Endothelial cell of umbilical vein (primary cell): ENCODE results near the gene ANKRD44. TPM values are rescaled to one million over a fixed set of nuclear protein-coding genes. Genes with fewer than 3 reads are reported as not detected.

ENCODE experiments used
- BruUV-seq: library from RNA; stranded (reverse); fragments of 400-500 nt; replicated peaks from 2 replicates; lab custom pipeline; 2021; lab: Mats Ljungman, UMichigan
- CTCF ChIA-PET: fragments of 300-600, 350-600 bp; sonication (Branson Sonifier 250); formaldehyde crosslinking; loops from one replicate; lab custom pipeline; 2021; ENCODE audit warnings: antibody characterized with exemption, inconsistent platforms; lab: Charles Lee
- POLR2A ChIA-PET: fragments of 300-600, 350-600 bp; sonication (Branson Sonifier 250); formaldehyde crosslinking; loops from one replicate; lab custom pipeline; 2021; ENCODE audit warnings: antibody characterized with exemption, inconsistent platforms; lab: Charles Lee
- DNase-seq: peaks from one replicate; pipeline ENCODE4 v3.0.0-alpha.2; 2011; ENCODE audit warnings: low read depth, low spot score
- FAIRE-seq: peaks from 2 replicates; lab custom pipeline; 2011; peaks lifted over from hg19 to GRCh38; lab: Jason Lieb, UNC
- H2AFZ ChIP-seq: 2 replicates; pipeline ENCODE4 v1.6.0; 2012; ENCODE audit warnings: low read depth, low read length, control low read depth, inconsistent platforms
- H3K27ac ChIP-seq: 2 replicates; pipeline ENCODE4 v1.5.1; 2011; ENCODE audit warnings: low read depth, mild to moderate bottlenecking, control low read depth, low read length, moderate library complexity; ENCODE audit not compliant: insufficient read depth
- H3K27me3 ChIP-seq, 2 experiments: 2 replicates each; pipeline versions ENCODE4 v1.6.0 to v1.6.1; 2011; ENCODE audit warnings: low read length in 2 of 2, mixed read lengths in 1 of 2; ENCODE audit not compliant: control insufficient read depth in 2 of 2, insufficient read depth in 2 of 2
- H3K36me3 ChIP-seq, 2 experiments: 2 replicates in 1 of 2; 3 replicates in 1 of 2; pipeline ENCODE4 v1.5.1; 2011; ENCODE audit warnings: low read length in 2 of 2, mild to moderate bottlenecking in 1 of 2, moderate library complexity in 1 of 2; ENCODE audit not compliant: control insufficient read depth in 2 of 2, insufficient read depth in 2 of 2; ENCODE audit errors: extremely low read depth in 1 of 2
- H3K4me1 ChIP-seq: 3 replicates; pipeline ENCODE4 v1.5.1; 2011; ENCODE audit warnings: mild to moderate bottlenecking, low read length; ENCODE audit not compliant: control insufficient read depth, insufficient read depth; ENCODE audit errors: extremely low read depth
- H3K4me2 ChIP-seq: 2 replicates; pipeline ENCODE4 v1.6.1; 2011; ENCODE audit warnings: low read length, control low read depth, mixed read lengths; ENCODE audit not compliant: insufficient read depth
- H3K4me3 ChIP-seq, 3 experiments: fragments of 200-600 bp in 1 of 3; sonication (generic), shearing (Covaris generic) in 1 of 3; replicated peaks in 1 of 3; 2 replicates each; pipeline ENCODE4 v1.5.1; 2011 to 2016; ENCODE audit warnings: control low read depth in 3 of 3, low read length in 3 of 3, mild to moderate bottlenecking in 2 of 3, inconsistent platforms in 1 of 3, low read depth in 1 of 3, moderate library complexity in 1 of 3; ENCODE audit not compliant: insufficient read depth in 1 of 3
- H3K79me2 ChIP-seq: 2 replicates; pipeline ENCODE4 v1.6.0; 2012; ENCODE audit warnings: low read length, inconsistent platforms; ENCODE audit not compliant: control insufficient read depth, insufficient read depth
- H3K9ac ChIP-seq: replicated peaks from 2 replicates; pipeline ENCODE3; 2011; ENCODE audit warnings: low read length, control low read depth; ENCODE audit not compliant: insufficient read depth; ENCODE audit errors: extremely low read depth
- H3K9me1 ChIP-seq: replicated peaks from 3 replicates; pipeline ENCODE4 v1.6.0; 2011; ENCODE audit warnings: mild to moderate bottlenecking, low read length; ENCODE audit not compliant: control insufficient read depth, insufficient read depth; ENCODE audit errors: extremely low read depth
- H3K9me3 ChIP-seq: replicated peaks from 2 replicates; pipeline ENCODE4 v1.5.1; 2012; ENCODE audit warnings: low read length, inconsistent platforms; ENCODE audit not compliant: control insufficient read depth, insufficient read depth
- H4K20me1 ChIP-seq: replicated peaks from 2 replicates; pipeline ENCODE3; 2011; ENCODE audit warnings: mild to moderate bottlenecking, low read length; ENCODE audit not compliant: control insufficient read depth, insufficient read depth; ENCODE audit errors: extremely low read depth
- FOS ChIP-seq: IDR thresholded peaks from 2 replicates; pipeline ENCODE4 v1.6.1; 2011; ENCODE audit warnings: mild to moderate bottlenecking, low read length, moderate library complexity, borderline replicate concordance; ENCODE audit not compliant: insufficient read depth
- MAX ChIP-seq: IDR thresholded peaks from 2 replicates; pipeline ENCODE4 v1.6.1; 2011; ENCODE audit not compliant: insufficient read depth, insufficient read length
- MYC ChIP-seq: IDR thresholded peaks from one replicate; pipeline ENCODE4 v1.6.1; 2011; ENCODE audit warnings: mild to moderate bottlenecking, low read depth, low read length
- POLR2A ChIP-seq: IDR thresholded peaks from 2 replicates; pipeline ENCODE4 v1.6.1; 2012; ENCODE audit warnings: low read depth, mild to moderate bottlenecking, control low read depth, low read length
- dilution Hi-C: fragments of 300-500 bp; cut with MboI; formaldehyde crosslinking; loops from one replicate; pipeline ENCODE4 v1.15.0; 2019; ENCODE audit warnings: low sequenced_read_pairs; ENCODE audit not compliant: extremely low pct_ligation_motif_present
- intact Hi-C: fragments of 100-400 bp; cut with micrococcal nuclease; formaldehyde crosslinking; loops from one replicate; pipeline ENCODE4 v1.10.0; 2022
- polyA plus RNA-seq, 4 experiments: library from polyadenylated mRNA; depleted of rRNA in 3 of 4; stranded (reverse) in 3 of 4; unstranded in 1 of 4; fragments of >200 nt; gene quantifications; 2 replicates each; pipeline versions ENCODE4 v1.2.1 to v1.2.3, GENCODE V29; 2011 to 2012; ENCODE audit warnings: missing spikeins in 1 of 4
- total RNA-seq: library from RNA; stranded (reverse); gene quantifications from 2 replicates; pipeline ENCODE4 v1.2.3, GENCODE V29; 2021
- TF ChIP-seq, protein P1 (sequence below), 2 donors: IDR thresholded peaks; 1 replicate in 1 of 2; 2 replicates in 1 of 2; pipeline ENCODE4 v1.5.1; 2011; ENCODE audit warnings: low read length in 2 of 2, mild to moderate bottlenecking in 2 of 2, moderate library complexity in 2 of 2, control low read depth in 1 of 2, inconsistent platforms in 1 of 2, low read depth in 1 of 2; ENCODE audit not compliant: insufficient read depth in 1 of 2; ENCODE audit errors: extremely low read depth in 1 of 2

Gene ANKRD44
- total and polyA plus RNA-seq, 2 donors (not counting 3 experiments of a cell fraction or from before 2014, with no cell fraction given), result 3.4 to 6.1 TPM

- no peaks in the 10 kb centered on the region for H3K9me3 ChIP-seq
- no peaks in the 10 kb centered on the region for H4K20me1 ChIP-seq
- H2AFZ ChIP-seq, result no peak overlapping the region
- no peak overlapping the region for H3K4me2 ChIP-seq
- DNase-seq (no peak), FAIRE-seq (peak; percentile 46)
- H3K4me3 ChIP-seq, result no peak overlapping the region
- no peak overlapping the region for H3K27ac ChIP-seq
- intact Hi-C loops, result loop anchor here (5.0 kb wide), 1 partner anchor 247 kb away; no protein-coding TSS in a partner anchor
- H3K9ac ChIP-seq, result no peak overlapping the region
- no peaks in the 10 kb centered on the region for H3K4me1 ChIP-seq
- no peaks in the 10 kb centered on the region for H3K27me3 ChIP-seq
- TF ChIP-seq POLR2A (no peak), FOS (no peak), MAX (no peak)
- no peaks in the 10 kb centered on the region for H3K9me1 ChIP-seq
- ChIA-PET POLR2A (no interaction called here), CTCF (no interaction called here)
- H3K36me3 ChIP-seq, result no peaks in the 10 kb centered on the region
- no TSS peak for BruUV-seq
- H3K79me2 ChIP-seq, result no peaks in the 10 kb centered on the region
- dilution Hi-C loops, result no loop called here
These were observed 48.4 kb upstream of the ANKRD44 start for GRCh38 chr2:197358931-197359330.

DNA sequence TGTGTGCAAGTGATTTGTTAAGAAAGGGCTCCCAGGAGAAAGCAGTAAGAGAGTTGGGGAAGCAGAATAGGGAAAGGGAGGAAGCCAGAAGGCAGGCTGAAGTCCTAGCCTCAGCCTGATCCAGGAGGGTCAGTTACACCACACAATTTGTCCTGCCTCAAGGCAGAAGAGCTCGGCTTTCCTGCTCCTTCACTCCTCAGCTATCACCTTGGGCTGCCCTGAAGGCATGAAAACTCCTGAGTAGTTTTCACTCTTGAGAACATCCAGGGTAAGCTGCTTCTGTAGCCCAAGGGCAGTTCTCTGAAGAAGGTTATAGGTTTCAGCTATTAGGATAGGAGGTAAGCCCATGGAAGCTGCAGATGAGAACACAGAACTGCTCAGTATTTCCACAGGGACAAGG, 47.4 kb upstream of the ANKRD44 start:
- POLR2A ChIA-PET, result no interaction called here
- CTCF ChIA-PET, result interaction anchor here (0.9 to 1.6 kb wide), 3 partner anchors 166 to 248 kb away, joined by 3 to 4 read pairs (median 4); no protein-coding TSS in a partner anchor
- Histone ChIP-seq H3K27ac (no peak overlapping the region), H3K27me3 (no peaks in the 10 kb centered on the region), H4K20me1 (no peaks in the 10 kb centered on the region), H3K79me2 (no peaks in the 10 kb centered on the region), H3K4me2 (no peak overlapping the region), H3K4me1 (no peaks in the 10 kb centered on the region), H2AFZ (no peak overlapping the region), H3K9ac (no peak overlapping the region), H3K9me1 (no peaks in the 10 kb centered on the region), H3K36me3 (no peaks in the 10 kb centered on the region), H3K9me3 (no peaks in the 10 kb centered on the region), H3K4me3 (no peak overlapping the region)
- no peak for DNase-seq
- no peak for TF ChIP-seq MYC
- TF ChIP-seq, protein P1, sequence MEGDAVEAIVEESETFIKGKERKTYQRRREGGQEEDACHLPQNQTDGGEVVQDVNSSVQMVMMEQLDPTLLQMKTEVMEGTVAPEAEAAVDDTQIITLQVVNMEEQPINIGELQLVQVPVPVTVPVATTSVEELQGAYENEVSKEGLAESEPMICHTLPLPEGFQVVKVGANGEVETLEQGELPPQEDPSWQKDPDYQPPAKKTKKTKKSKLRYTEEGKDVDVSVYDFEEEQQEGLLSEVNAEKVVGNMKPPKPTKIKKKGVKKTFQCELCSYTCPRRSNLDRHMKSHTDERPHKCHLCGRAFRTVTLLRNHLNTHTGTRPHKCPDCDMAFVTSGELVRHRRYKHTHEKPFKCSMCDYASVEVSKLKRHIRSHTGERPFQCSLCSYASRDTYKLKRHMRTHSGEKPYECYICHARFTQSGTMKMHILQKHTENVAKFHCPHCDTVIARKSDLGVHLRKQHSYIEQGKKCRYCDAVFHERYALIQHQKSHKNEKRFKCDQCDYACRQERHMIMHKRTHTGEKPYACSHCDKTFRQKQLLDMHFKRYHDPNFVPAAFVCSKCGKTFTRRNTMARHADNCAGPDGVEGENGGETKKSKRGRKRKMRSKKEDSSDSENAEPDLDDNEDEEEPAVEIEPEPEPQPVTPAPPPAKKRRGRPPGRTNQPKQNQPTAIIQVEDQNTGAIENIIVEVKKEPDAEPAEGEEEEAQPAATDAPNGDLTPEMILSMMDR (IDR thresholded peaks at IDR 0.05; ENCODE audit: extremely low read depth in 1 of 2, insufficient read depth in 1 of 2, low read depth in 1 of 2, low read length in 2 of 2), result no peak
- intact Hi-C loops, result loop anchor here (5.0 kb wide), 1 partner anchor 246 kb away; no protein-coding TSS in a partner anchor
- FAIRE-seq, result no peak
- dilution Hi-C loops, result no loop called here
- no TSS peak for BruUV-seq
